Prostate gland (tissue), 2 donors: ENCODE measurements around the gene C19orf85.

Experiments
- POLR2A ChIP-seq: fragments of 450-650 bp; IDR thresholded peaks from one replicate; pipeline ENCODE4 v1.6.1; 2016; ENCODE audit warnings: antibody characterized with exemption, mild to moderate bottlenecking
- TF ChIP-seq, protein P1 (sequence below), 4 experiments: fragments of 200-600 bp in 2 of 4; fragments of 450-650 bp in 2 of 4; sonication (generic) in 2 of 4; IDR thresholded peaks; 1 replicate in 3 of 4; 2 replicates in 1 of 4; pipeline ENCODE4 v1.5.1; 2016 to 2019; ENCODE audit warnings: antibody characterized with exemption in 4 of 4, mild to moderate bottlenecking in 2 of 4, moderate library complexity in 2 of 4

DNA sequence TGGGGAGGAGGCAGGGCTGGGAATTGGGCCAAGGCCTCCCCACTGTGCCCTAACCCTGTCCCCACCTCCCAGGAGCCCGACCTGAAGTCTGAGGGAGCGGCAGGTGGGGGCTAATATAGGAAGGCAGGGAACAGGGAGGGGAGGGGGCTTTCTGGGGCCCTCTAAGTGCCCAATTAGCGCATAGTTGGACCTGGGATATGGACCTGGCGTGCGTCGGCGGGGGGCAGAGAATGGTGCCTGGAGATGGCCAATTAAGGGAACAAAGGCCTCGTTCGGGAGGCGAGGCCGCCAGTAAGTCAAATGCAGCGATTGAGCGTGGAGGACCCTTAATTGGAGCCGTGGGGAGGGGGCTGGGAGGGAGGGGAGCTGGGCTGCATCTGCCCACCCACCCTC is at the start of gene C19orf85:
- TF ChIP-seq, protein P1, sequence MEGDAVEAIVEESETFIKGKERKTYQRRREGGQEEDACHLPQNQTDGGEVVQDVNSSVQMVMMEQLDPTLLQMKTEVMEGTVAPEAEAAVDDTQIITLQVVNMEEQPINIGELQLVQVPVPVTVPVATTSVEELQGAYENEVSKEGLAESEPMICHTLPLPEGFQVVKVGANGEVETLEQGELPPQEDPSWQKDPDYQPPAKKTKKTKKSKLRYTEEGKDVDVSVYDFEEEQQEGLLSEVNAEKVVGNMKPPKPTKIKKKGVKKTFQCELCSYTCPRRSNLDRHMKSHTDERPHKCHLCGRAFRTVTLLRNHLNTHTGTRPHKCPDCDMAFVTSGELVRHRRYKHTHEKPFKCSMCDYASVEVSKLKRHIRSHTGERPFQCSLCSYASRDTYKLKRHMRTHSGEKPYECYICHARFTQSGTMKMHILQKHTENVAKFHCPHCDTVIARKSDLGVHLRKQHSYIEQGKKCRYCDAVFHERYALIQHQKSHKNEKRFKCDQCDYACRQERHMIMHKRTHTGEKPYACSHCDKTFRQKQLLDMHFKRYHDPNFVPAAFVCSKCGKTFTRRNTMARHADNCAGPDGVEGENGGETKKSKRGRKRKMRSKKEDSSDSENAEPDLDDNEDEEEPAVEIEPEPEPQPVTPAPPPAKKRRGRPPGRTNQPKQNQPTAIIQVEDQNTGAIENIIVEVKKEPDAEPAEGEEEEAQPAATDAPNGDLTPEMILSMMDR (IDR thresholded peaks at IDR 0.05), result no peak
- no peak for TF ChIP-seq POLR2A
